Transverse colon (tissue), 4 donors: Measurements from ENCODE around the gene CDKN2AIP.

Experiments
- EP300 ChIP-seq: sonication (generic); formaldehyde crosslinking; IDR thresholded peaks from one replicate; pipeline ENCODE4 v1.6.1; 2017; ENCODE audit warnings: antibody characterized with exemption, low read depth
- POLR2A ChIP-seq: fragments of 450-650 bp; IDR thresholded peaks from one replicate; pipeline ENCODE4 v1.6.1; 2016; ENCODE audit warnings: antibody characterized with exemption, mild to moderate bottlenecking, moderate library complexity
- POLR2AphosphoS5 ChIP-seq, 3 donors: sonication (generic); formaldehyde crosslinking; IDR thresholded peaks; one replicate each; pipeline ENCODE4 v1.6.1; 2016; ENCODE audit warnings: antibody characterized with exemption in 3 of 3
- TF ChIP-seq, protein P1 (sequence below), 5 experiments: fragments of 200-600 bp in 3 of 5; fragments of 450-650 bp in 2 of 5; sonication (generic) in 3 of 5; IDR thresholded peaks; 1 replicate in 2 of 5; 2 replicates in 3 of 5; pipeline ENCODE4 v1.5.1; 2016 to 2017; ENCODE audit warnings: antibody characterized with exemption in 5 of 5, inconsistent platforms in 3 of 5, mild to moderate bottlenecking in 2 of 5, moderate library complexity in 1 of 5

DNA sequence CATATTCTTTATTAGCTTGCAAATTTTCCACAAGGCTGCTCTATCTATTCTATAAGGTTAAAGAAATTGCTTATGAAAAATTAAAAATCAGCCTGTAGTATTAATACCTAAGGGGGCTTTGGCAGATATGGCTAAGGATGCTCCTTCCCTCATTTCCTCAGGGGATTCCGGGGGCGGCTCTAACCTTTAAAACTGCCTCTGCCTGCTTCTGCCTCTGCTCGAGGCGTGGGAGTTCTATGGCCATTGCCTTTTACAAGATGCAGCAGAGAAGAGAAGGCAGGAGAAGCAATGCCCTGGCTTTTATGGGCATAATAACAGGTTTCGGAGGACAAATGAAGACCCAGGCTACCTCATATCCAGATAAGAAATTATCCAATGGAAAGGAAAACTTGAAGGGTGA lies 8.6 kb upstream of the CDKN2AIP start:
- TF ChIP-seq, protein P1, sequence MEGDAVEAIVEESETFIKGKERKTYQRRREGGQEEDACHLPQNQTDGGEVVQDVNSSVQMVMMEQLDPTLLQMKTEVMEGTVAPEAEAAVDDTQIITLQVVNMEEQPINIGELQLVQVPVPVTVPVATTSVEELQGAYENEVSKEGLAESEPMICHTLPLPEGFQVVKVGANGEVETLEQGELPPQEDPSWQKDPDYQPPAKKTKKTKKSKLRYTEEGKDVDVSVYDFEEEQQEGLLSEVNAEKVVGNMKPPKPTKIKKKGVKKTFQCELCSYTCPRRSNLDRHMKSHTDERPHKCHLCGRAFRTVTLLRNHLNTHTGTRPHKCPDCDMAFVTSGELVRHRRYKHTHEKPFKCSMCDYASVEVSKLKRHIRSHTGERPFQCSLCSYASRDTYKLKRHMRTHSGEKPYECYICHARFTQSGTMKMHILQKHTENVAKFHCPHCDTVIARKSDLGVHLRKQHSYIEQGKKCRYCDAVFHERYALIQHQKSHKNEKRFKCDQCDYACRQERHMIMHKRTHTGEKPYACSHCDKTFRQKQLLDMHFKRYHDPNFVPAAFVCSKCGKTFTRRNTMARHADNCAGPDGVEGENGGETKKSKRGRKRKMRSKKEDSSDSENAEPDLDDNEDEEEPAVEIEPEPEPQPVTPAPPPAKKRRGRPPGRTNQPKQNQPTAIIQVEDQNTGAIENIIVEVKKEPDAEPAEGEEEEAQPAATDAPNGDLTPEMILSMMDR (IDR thresholded peaks at IDR 0.05), result no peak
- no peak for TF ChIP-seq POLR2A
- no peak for TF ChIP-seq EP300
- TF ChIP-seq POLR2AphosphoS5 (IDR thresholded peaks at IDR 0.05), result no peak
